ENCODE measurements around the gene HBB. TPM values are rescaled to one million over a fixed set of nuclear protein-coding genes. Genes with fewer than 3 reads are reported as not detected.

HBB gene
- total RNA-seq, 1 experiment from 2014 or later, result not detected

- intact Hi-C loops (cut with micrococcal nuclease; ENCODE audit: unreplicated experiment), result no loop called here
Observed at GRCh38 chr11:5178046-5178837, 48.6 kb downstream of the HBB start.

More at GRCh38 chr11:5178046-5178837, 48.6 kb downstream of the HBB start:
- TF ChIP-seq, protein P1, sequence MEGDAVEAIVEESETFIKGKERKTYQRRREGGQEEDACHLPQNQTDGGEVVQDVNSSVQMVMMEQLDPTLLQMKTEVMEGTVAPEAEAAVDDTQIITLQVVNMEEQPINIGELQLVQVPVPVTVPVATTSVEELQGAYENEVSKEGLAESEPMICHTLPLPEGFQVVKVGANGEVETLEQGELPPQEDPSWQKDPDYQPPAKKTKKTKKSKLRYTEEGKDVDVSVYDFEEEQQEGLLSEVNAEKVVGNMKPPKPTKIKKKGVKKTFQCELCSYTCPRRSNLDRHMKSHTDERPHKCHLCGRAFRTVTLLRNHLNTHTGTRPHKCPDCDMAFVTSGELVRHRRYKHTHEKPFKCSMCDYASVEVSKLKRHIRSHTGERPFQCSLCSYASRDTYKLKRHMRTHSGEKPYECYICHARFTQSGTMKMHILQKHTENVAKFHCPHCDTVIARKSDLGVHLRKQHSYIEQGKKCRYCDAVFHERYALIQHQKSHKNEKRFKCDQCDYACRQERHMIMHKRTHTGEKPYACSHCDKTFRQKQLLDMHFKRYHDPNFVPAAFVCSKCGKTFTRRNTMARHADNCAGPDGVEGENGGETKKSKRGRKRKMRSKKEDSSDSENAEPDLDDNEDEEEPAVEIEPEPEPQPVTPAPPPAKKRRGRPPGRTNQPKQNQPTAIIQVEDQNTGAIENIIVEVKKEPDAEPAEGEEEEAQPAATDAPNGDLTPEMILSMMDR (IDR thresholded peaks at IDR 0.05; ENCODE audit: unreplicated experiment), result no peak
- Mint-ChIP-seq H3K4me3 (ENCODE audit: low read depth, unreplicated experiment) (no peak overlapping the region), H3K27ac (ENCODE audit: unreplicated experiment) (no peak overlapping the region), H3K9me3 (ENCODE audit: low read depth, unreplicated experiment) (peaks cover 7% of the 10 kb centered on the region), H3K27me3 (ENCODE audit: unreplicated experiment) (no peaks in the 10 kb centered on the region), H3K36me3 (ENCODE audit: insufficient read depth, unreplicated experiment) (no peaks in the 10 kb centered on the region), H3K4me1 (ENCODE audit: low read depth, unreplicated experiment) (no peaks in the 10 kb centered on the region)
- no TSS peak for BruUV-seq (replicated peaks)
- CTCF ChIA-PET, result no interaction called here
- no peak for DNase-seq

Other genes with a start within 250 kb of the HBB start
- gene OR51L1, start 232.2 kb downstream of the HBB start, total RNA-seq (2022), result not detected in 2 replicates
- gene OR52J3, start 180.5 kb downstream of the HBB start, total RNA-seq (2022), result not detected in 2 replicates
- not detected in 2 replicates for gene OR52E2, start 167.4 kb downstream of the HBB start, total RNA-seq (2022)
- gene OR52E1, start 157.5 kb downstream of the HBB start, total RNA-seq (2022), result not detected in 2 replicates
- gene OR52A5, start 88.7 kb downstream of the HBB start, total RNA-seq (2022), result not detected in 2 replicates
- gene OR52A1, start 72.3 kb downstream of the HBB start, total RNA-seq (2022), result not detected in 2 replicates
- not detected in 2 replicates for gene OR51V1, start 26.4 kb downstream of the HBB start, total RNA-seq (2022)
- not detected in 2 replicates for gene HBD, start 7.4 kb upstream of the HBB start, total RNA-seq (2022)
- not detected in 2 replicates for gene HBG1, start 22.8 kb upstream of the HBB start, total RNA-seq (2022)
- not detected in 2 replicates for gene HBG2, start 27.7 kb upstream of the HBB start, total RNA-seq (2022)
- gene HBE1, start 42.9 kb upstream of the HBB start, total RNA-seq (2022), result not detected in 2 replicates
- not detected in 2 replicates for gene OR51B4, start 74.9 kb upstream of the HBB start, total RNA-seq (2022)
- not detected in 2 replicates for gene OR51B2, start 97.2 kb upstream of the HBB start, total RNA-seq (2022)
- not detected in 2 replicates for gene OR51B5, start 116.5 kb upstream of the HBB start, total RNA-seq (2022)
- not detected in 2 replicates for gene OR51B6, start 124.4 kb upstream of the HBB start, total RNA-seq (2022)
- gene OR51M1, start 156.7 kb upstream of the HBB start, total RNA-seq (2022), result not detected in 2 replicates
- gene OR51Q1, start 195.0 kb upstream of the HBB start, total RNA-seq (2022), result not detected in 2 replicates
- gene OR51I1, start 214.4 kb upstream of the HBB start, total RNA-seq (2022), result not detected in 2 replicates
- gene OR51I2, start 222.3 kb upstream of the HBB start, total RNA-seq (2022), result not detected in 2 replicates